Heart left ventricle (tissue), 16 donors: ENCODE measurements around the gene HOMEZ. TPM values are rescaled to one million over a fixed set of nuclear protein-coding genes. Genes with fewer than 3 reads are reported as not detected.
"Not testable (repeated sequence)": the region's sequence is repeated elsewhere in the genome, so short reads cannot be mapped to it uniquely, and the experiment has no call there.

Experiments used
- ATAC-seq, 4 donors: fragments of 200-7000 bp; cut with Tn5 transposase; one replicate each; pipeline ENCODE4 v1.9.1; 2020 to 2022; ENCODE audit warnings: moderate library complexity in 4 of 4, mild to moderate bottlenecking in 3 of 4, moderate number of reproducible peaks in 1 of 4
- DNase-seq, 5 donors: peaks; one replicate each; pipeline ENCODE4 v3.0.0-alpha.2; 2020
- H3K27ac ChIP-seq, 12 donors: fragments of 200-600 bp; sonication (generic) in 4 of 12; one replicate each; pipeline versions ENCODE4 v1.5.0 to v1.8.0; 2016 to 2022; ENCODE audit warnings: mild to moderate bottlenecking in 2 of 12
- H3K27me3 ChIP-seq, 9 donors: fragments of 200-600 bp; sonication (generic) in 2 of 9; one replicate each; pipeline versions ENCODE4 v1.5.1 to v1.8.0; 2016 to 2022; ENCODE audit warnings: mild to moderate bottlenecking in 3 of 9
- H3K36me3 ChIP-seq, 9 donors: fragments of 200-600 bp; sonication (generic) in 2 of 9; one replicate each; pipeline versions ENCODE4 v1.5.0 to v1.8.0; 2018 to 2022; ENCODE audit warnings: mild to moderate bottlenecking in 2 of 9
- H3K4me1 ChIP-seq, 12 donors: fragments of 200-600 bp; sonication (generic) in 4 of 12; one replicate each; pipeline versions ENCODE4 v1.5.0 to v1.8.0; 2016 to 2022; ENCODE audit warnings: mild to moderate bottlenecking in 3 of 12
- H3K4me3 ChIP-seq, 12 donors: fragments of 200-600 bp; sonication (generic) in 4 of 12; one replicate each; pipeline versions ENCODE4 v1.5.0 to v1.8.0; 2017 to 2022; ENCODE audit warnings: mild to moderate bottlenecking in 9 of 12, moderate library complexity in 4 of 12
- H3K9me3 ChIP-seq, 12 donors: fragments of 200-600 bp; sonication (generic) in 4 of 12; one replicate each; pipeline versions ENCODE4 v1.5.0 to v1.8.0; 2016 to 2022; ENCODE audit warnings: mild to moderate bottlenecking in 1 of 12
- POLR2A ChIP-seq, 2 donors: fragments of 450-650 bp; IDR thresholded peaks; one replicate each; pipeline ENCODE4 v1.6.1; 2017; ENCODE audit warnings: antibody characterized with exemption in 2 of 2, mild to moderate bottlenecking in 2 of 2, moderate library complexity in 2 of 2
- WGBS, 4 donors: extraction: QIAGEN DNeasy Blood & Tissue Kit in 2 of 4; methylation state at CpG; one replicate each; pipeline versions ENCODE4 v1.1.5 to v1.1.7; 2013 to 2018; 5-methylcytosine and 5-hydroxymethylcytosine counted together
- intact Hi-C, 10 donors: fragments of 100-400 bp; cut with DNase I; formaldehyde crosslinking; loops; one replicate each; pipeline versions ENCODE4 v1.11.1 to v1.14.2; 2022
- polyA plus RNA-seq, 2 donors: library from polyadenylated mRNA; stranded (reverse); fragments of 200-250 nt; gene quantifications; one replicate each; pipeline ENCODE4 v1.2.3, GENCODE V29; 2013
- total RNA-seq, 9 donors: library from RNA; depleted of rRNA in 2 of 9; stranded (reverse); fragments of >200 nt in 2 of 9; fragmentation: NEBNext Ultra II Directional in 3 of 9; extraction: Animal tissue kit (Norgen Biotek cat#: 25700) in 3 of 9; gene quantifications; one replicate each; pipeline versions ENCODE4 v1.1.0 to v1.2.4, GENCODE V29; 2016 to 2023
- TF ChIP-seq, protein P1 (sequence below), 12 donors: fragments of 200-600 bp; sonication (generic) in 4 of 12; IDR thresholded peaks; one replicate each; pipeline versions ENCODE4 v1.5.0 to v1.8.0; 2018 to 2022; ENCODE audit warnings: antibody characterized with exemption in 12 of 12, mild to moderate bottlenecking in 5 of 12
- donor health status: ischemic (EF 13 %, LVEDD 7.1; RV severe dilation, severe dysfunction).
- donor health status: healthy with polysubstance abuse.
- donor health status: DM: no; HTN: yes; CAD: no.
- donor health status: DM: no; HTN: no; CAD: no.
- donor health status: ischemic (EF 25% LVEDD 6.9; RV normal size, moderate dysfunction).
- donor health status: ischemic (EF 25% LVEDD 5.7; RV mildly dilated, moderate dysfunction).
- donor health status: healthy.
- donor health status: DM: yes; HTN: yes; CAD: no.
- donor health status: ischemic (EF 35%, LVEDD 5.7; RV mildly dilated, moderate dysfunction).
- donor health status: nonischemic (EF 11% LVEDD 7.7; RV severe dilation, severe dysfunction).
- donor health status: DM: yes; HTN: yes; CAD: no.
- donor health status: PGD.
- donor health status: ischemic (EF 29% LVEDD 5.4; RV normal size, mild dysfunction).
- donor health status: nonischemic (EF 23%, LVEDD 6.1; RV moderate dilation, normal function).

Gene HOMEZ
- total and polyA plus RNA-seq, 11 donors, result 6.2 to 13.0 (median 9.2) TPM

DNA sequence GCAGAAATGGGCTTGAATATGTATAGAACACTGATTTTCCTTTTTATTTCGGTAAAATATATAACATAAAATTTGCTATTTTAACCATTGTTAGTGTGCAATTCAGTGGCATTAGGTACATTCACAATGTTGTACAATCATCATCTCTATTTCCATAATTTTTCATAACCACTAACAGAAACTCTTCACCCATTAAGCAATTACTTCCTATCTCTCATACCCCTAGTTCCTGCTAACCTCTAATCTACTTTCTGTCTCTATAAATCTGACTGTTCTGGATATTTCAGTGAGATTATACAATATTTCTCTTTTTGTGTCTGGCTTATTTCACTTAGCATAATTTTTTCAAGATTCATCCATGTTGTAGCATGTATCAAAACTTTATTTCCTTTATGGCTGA, 57.1 kb downstream of the HOMEZ start:
- Histone ChIP-seq H3K27ac (no peak overlapping the region), H3K4me3 (no peak overlapping the region), H3K4me1 (no peaks in the 10 kb centered on the region), H3K36me3 (no peaks in the 10 kb centered on the region), H3K27me3 (no peaks in the 10 kb centered on the region), H3K9me3 (peaks cover 0 to 11% (median 0%) of the 10 kb centered on the region in 12 donors)
- 82 to 87% (median 86%) methylated on average over 1 of the region's 1 CpG for WGBS, 4 donors
- no peak for DNase-seq
- intact Hi-C loops, result no loop called here
- ATAC-seq, result no peak
- TF ChIP-seq POLR2A (IDR thresholded peaks at IDR 0.05), result no peak
- TF ChIP-seq, protein P1, sequence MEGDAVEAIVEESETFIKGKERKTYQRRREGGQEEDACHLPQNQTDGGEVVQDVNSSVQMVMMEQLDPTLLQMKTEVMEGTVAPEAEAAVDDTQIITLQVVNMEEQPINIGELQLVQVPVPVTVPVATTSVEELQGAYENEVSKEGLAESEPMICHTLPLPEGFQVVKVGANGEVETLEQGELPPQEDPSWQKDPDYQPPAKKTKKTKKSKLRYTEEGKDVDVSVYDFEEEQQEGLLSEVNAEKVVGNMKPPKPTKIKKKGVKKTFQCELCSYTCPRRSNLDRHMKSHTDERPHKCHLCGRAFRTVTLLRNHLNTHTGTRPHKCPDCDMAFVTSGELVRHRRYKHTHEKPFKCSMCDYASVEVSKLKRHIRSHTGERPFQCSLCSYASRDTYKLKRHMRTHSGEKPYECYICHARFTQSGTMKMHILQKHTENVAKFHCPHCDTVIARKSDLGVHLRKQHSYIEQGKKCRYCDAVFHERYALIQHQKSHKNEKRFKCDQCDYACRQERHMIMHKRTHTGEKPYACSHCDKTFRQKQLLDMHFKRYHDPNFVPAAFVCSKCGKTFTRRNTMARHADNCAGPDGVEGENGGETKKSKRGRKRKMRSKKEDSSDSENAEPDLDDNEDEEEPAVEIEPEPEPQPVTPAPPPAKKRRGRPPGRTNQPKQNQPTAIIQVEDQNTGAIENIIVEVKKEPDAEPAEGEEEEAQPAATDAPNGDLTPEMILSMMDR (IDR thresholded peaks at IDR 0.05), result no peak

DNA sequence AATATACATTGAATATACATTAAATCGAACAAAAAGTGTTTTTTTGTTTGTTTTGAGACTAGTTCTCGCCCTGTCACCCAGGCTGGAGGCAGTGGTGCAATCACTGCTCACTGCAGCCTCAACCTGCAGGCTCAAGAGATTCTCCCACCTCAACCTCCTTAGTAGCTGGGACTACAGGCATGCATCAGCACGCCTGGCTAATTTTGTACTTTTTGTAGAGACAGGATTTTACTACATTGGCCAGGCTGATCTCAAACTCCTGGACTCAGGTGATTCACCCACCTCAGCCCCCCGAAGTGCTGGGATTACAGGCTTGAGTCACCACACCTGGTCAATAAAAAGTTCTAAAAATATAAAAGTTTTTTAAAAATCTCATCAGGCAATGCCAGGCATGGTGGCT, 58.4 kb downstream of the HOMEZ start:
- Histone ChIP-seq H3K9me3 (peaks cover 0 to 11% (median 0%) of the 10 kb centered on the region in 12 donors), H3K4me1 (no peaks in the 10 kb centered on the region), H3K27me3 (no peaks in the 10 kb centered on the region), H3K27ac (no peak overlapping the region), H3K36me3 (no peaks in the 10 kb centered on the region), H3K4me3 (no peak overlapping the region)
- no peak for ATAC-seq
- intact Hi-C loops, result no loop called here
- TF ChIP-seq, protein P1 (IDR thresholded peaks at IDR 0.05), result no peak
- DNase-seq, result no peak
- WGBS, 4 donors, result 49 to 69% (median 61%) methylated on average over 4 of the region's 4 CpGs

DNA sequence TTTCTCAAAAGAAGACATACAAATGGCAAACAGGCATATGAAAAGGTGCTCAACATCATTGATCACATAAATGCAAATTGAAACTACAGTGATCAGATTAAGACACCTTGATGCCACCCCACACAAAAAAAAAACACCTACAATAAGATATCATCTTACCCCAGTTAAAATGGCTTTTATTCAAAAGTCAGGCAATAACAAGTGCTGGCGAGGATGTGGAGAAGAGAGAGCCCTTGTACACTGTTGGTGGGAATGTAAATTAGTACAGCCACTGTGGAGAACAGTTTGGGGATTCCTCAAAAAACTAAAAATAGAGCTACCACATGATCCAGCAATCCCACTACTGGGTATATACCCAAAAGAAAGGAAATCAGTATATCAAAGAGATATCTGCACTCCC, 61.0 kb downstream of the HOMEZ start:
- H3K9me3 ChIP-seq, H3K36me3 ChIP-seq, H3K4me3 ChIP-seq, intact Hi-C loops, H3K27ac ChIP-seq, H3K27me3 ChIP-seq, ATAC-seq, DNase-seq, H3K4me1 ChIP-seq: not testable (repeated sequence)
- WGBS, 4 donors, result 67 to 87% (median 80%) methylated on average over 1 of the region's 1 CpG

Other genes starting within 250 kb of the HOMEZ start
- not detected for gene PSMB11, start 243.9 kb downstream of the HOMEZ start, total RNA-seq
- gene PSMB11, start 243.9 kb downstream of the HOMEZ start, polyA plus RNA-seq, result not detected
- gene CDH24, start 228.6 kb downstream of the HOMEZ start, total RNA-seq, result 1 to 10 TPM in 8 of 9 donors, under 1 TPM in 1; 0.72 to 3.3 (median 1.9) TPM
- 1 to 10 TPM; 1.6 to 2.8 TPM for gene CDH24, start 228.6 kb downstream of the HOMEZ start, polyA plus RNA-seq
- gene ACIN1, start 191.0 kb downstream of the HOMEZ start, total RNA-seq, result 10 to 100 TPM; 42.0 to 91.2 (median 65.6) TPM
- 10 to 100 TPM; 46.2 to 71.5 TPM for gene ACIN1, start 191.0 kb downstream of the HOMEZ start, polyA plus RNA-seq
- gene C14orf119, start 190.6 kb downstream of the HOMEZ start, total RNA-seq, result 10 to 100 TPM; 15.3 to 35.9 (median 29.6) TPM
- 10 to 100 TPM in 1 of 2 donors, 1 to 10 TPM in 1; 8.1 to 47.7 TPM for gene C14orf119, start 190.6 kb downstream of the HOMEZ start, polyA plus RNA-seq
- not detected for gene CIROP, start 181.1 kb downstream of the HOMEZ start, total RNA-seq
- not detected for gene CIROP, start 181.1 kb downstream of the HOMEZ start, polyA plus RNA-seq
- under 1 TPM in 3 of 9 donors, not detected in 6; 0.18 to 0.32 (median 0.24) TPM for gene CEBPE, start 166.9 kb downstream of the HOMEZ start, total RNA-seq
- not detected for gene CEBPE, start 166.9 kb downstream of the HOMEZ start, polyA plus RNA-seq
- 10 to 100 TPM in 6 of 9 donors, 1 to 10 TPM in 3; 8.5 to 34.1 (median 14.2) TPM for gene SLC7A8, start 102.5 kb downstream of the HOMEZ start, total RNA-seq
- 10 to 100 TPM in 1 of 2 donors, 1 to 10 TPM in 1; 7.3 to 21.6 TPM for gene SLC7A8, start 102.5 kb downstream of the HOMEZ start, polyA plus RNA-seq
- gene RNF212B, start 48.2 kb downstream of the HOMEZ start, total RNA-seq, result not detected
- gene RNF212B, start 48.2 kb downstream of the HOMEZ start, polyA plus RNA-seq, result not detected
- 10 to 100 TPM in 2 of 9 donors, 1 to 10 TPM in 7; 2.9 to 11.4 (median 5.6) TPM for gene PPP1R3E, start 16.7 kb upstream of the HOMEZ start, total RNA-seq
- gene PPP1R3E, start 16.7 kb upstream of the HOMEZ start, polyA plus RNA-seq, result 10 to 100 TPM in 1 of 2 donors, 1 to 10 TPM in 1; 2.1 to 10.1 TPM
- 10 to 100 TPM; 30.0 to 40.3 (median 36.7) TPM for gene BCL2L2, start 20.7 kb upstream of the HOMEZ start, total RNA-seq
- 10 to 100 TPM; 16.6 to 52.9 TPM for gene BCL2L2, start 20.7 kb upstream of the HOMEZ start, polyA plus RNA-seq
- 10 to 100 TPM; 23.7 to 85.1 (median 62.5) TPM for gene PABPN1, start 35.3 kb upstream of the HOMEZ start, total RNA-seq
- 100 to 1,000 TPM in 1 of 2 donors, 10 to 100 TPM in 1; 48.6 to 102 TPM for gene PABPN1, start 35.3 kb upstream of the HOMEZ start, polyA plus RNA-seq
- 10 to 100 TPM in 4 of 9 donors, 1 to 10 TPM in 5; 8.5 to 14.9 (median 9.9) TPM for gene SLC22A17, start 66.8 kb upstream of the HOMEZ start, total RNA-seq
- gene SLC22A17, start 66.8 kb upstream of the HOMEZ start, polyA plus RNA-seq, result 1 to 10 TPM; 7.2 to 9.7 TPM
- 1 to 10 TPM; 1.4 to 5.0 (median 2.3) TPM for gene EFS, start 79.0 kb upstream of the HOMEZ start, total RNA-seq
- gene EFS, start 79.0 kb upstream of the HOMEZ start, polyA plus RNA-seq, result 1 to 10 TPM; 2.2 to 2.4 TPM
- gene IL25, start 86.7 kb upstream of the HOMEZ start, total RNA-seq, result under 1 TPM in 1 of 9 donors, not detected in 8; 0.29 TPM
- gene IL25, start 86.7 kb upstream of the HOMEZ start, polyA plus RNA-seq, result not detected
- gene CMTM5, start 90.9 kb upstream of the HOMEZ start, total RNA-seq, result under 1 TPM in 5 of 9 donors, not detected in 4; 0.32 to 0.92 (median 0.64) TPM
- 1 to 10 TPM; 1.6 to 1.8 TPM for gene CMTM5, start 90.9 kb upstream of the HOMEZ start, polyA plus RNA-seq
- gene MYH6, start 122.1 kb upstream of the HOMEZ start, total RNA-seq, result 1,000 to 10,000 TPM in 4 of 9 donors, 100 to 1,000 TPM in 4, 10 to 100 TPM in 1; 76.8 to 4,027 (median 602) TPM
- 1,000 to 10,000 TPM; 1,673 to 5,104 TPM for gene MYH6, start 122.1 kb upstream of the HOMEZ start, polyA plus RNA-seq
- gene MYH7, start 149.5 kb upstream of the HOMEZ start, total RNA-seq, result over 10,000 TPM in 7 of 9 donors, 1,000 to 10,000 TPM in 2; 6,202 to 23,825 (median 18,310) TPM
- over 10,000 TPM in 1 of 2 donors, 100 to 1,000 TPM in 1; 727 to 12,111 TPM for gene MYH7, start 149.5 kb upstream of the HOMEZ start, polyA plus RNA-seq
- gene NGDN, start 183.6 kb upstream of the HOMEZ start, total RNA-seq, result 10 to 100 TPM; 16.5 to 23.4 (median 18.7) TPM
- 10 to 100 TPM; 17.8 to 43.4 TPM for gene NGDN, start 183.6 kb upstream of the HOMEZ start, polyA plus RNA-seq